Keratinocyte (primary cell): ENCODE data around the gene MBP. TPM values are rescaled to one million over a fixed set of nuclear protein-coding genes. Genes with fewer than 3 reads are reported as not detected.

Experiments used
- DNase-seq: peaks from one replicate; pipeline ENCODE4 v3.0.0-alpha.2; 2011; ENCODE audit warnings: low read depth, missing footprints, low spot score
- FAIRE-seq: peaks from 2 replicates; lab custom pipeline; 2011; peaks lifted over from hg19 to GRCh38; lab: Jason Lieb, UNC
- H2AFZ ChIP-seq: 2 replicates; pipeline ENCODE4 v1.6.0; 2012; ENCODE audit warnings: low read length, control low read depth, inconsistent platforms; ENCODE audit not compliant: control insufficient read depth
- H3K27ac ChIP-seq: 2 replicates; pipeline ENCODE4 v1.5.1; 2011; ENCODE audit warnings: low read length; ENCODE audit not compliant: control insufficient read depth, insufficient read depth
- H3K27me3 ChIP-seq: 3 replicates; pipeline ENCODE4 v1.6.0; 2011; ENCODE audit warnings: low read length; ENCODE audit not compliant: control insufficient read depth, insufficient read depth; ENCODE audit errors: extremely low read depth
- H3K36me3 ChIP-seq, 2 experiments: 2 replicates in 1 of 2; 3 replicates in 1 of 2; pipeline ENCODE4 v1.5.1; 2011; ENCODE audit warnings: low read length in 2 of 2, mild to moderate bottlenecking in 1 of 2; ENCODE audit not compliant: control insufficient read depth in 2 of 2, insufficient read depth in 2 of 2; ENCODE audit errors: extremely low read depth in 1 of 2
- H3K4me1 ChIP-seq: 3 replicates; pipeline ENCODE4 v1.5.1; 2011; ENCODE audit warnings: low read length; ENCODE audit not compliant: control insufficient read depth, insufficient read depth; ENCODE audit errors: extremely low read depth
- H3K4me2 ChIP-seq: 3 replicates; pipeline ENCODE4 v1.6.0; 2011; ENCODE audit warnings: low read depth, low read length; ENCODE audit not compliant: control insufficient read depth, insufficient read depth; ENCODE audit errors: extremely low read depth
- H3K4me3 ChIP-seq, 3 experiments: fragments of 200-600 bp in 1 of 3; sonication (generic) in 1 of 3; 2 replicates in 2 of 3; 3 replicates in 1 of 3; pipeline ENCODE4 v1.5.1; 2011 to 2016; ENCODE audit warnings: low read length in 3 of 3, mild to moderate bottlenecking in 3 of 3, control low read depth in 2 of 3, inconsistent platforms in 1 of 3, low read depth in 1 of 3, mixed read lengths in 1 of 3, mixed run types in 1 of 3, moderate library complexity in 1 of 3; ENCODE audit not compliant: control insufficient read depth in 2 of 3, insufficient read depth in 2 of 3; ENCODE audit errors: extremely low read depth in 1 of 3
- H3K79me2 ChIP-seq: 2 replicates; pipeline ENCODE4 v1.6.0; 2012; ENCODE audit warnings: low read length; ENCODE audit not compliant: control insufficient read depth, insufficient read depth
- H3K9ac ChIP-seq: 3 replicates; pipeline ENCODE4 v1.6.0; 2011; ENCODE audit warnings: low read length; ENCODE audit not compliant: control insufficient read depth, insufficient read depth; ENCODE audit errors: extremely low read depth
- H3K9me1 ChIP-seq: 3 replicates; pipeline ENCODE4 v1.6.0; 2011; ENCODE audit warnings: low read length; ENCODE audit not compliant: control insufficient read depth, insufficient read depth; ENCODE audit errors: extremely low read depth
- H3K9me3 ChIP-seq: 2 replicates; pipeline ENCODE4 v1.5.1; 2012; ENCODE audit warnings: low read depth, low read length; ENCODE audit not compliant: control insufficient read depth
- H4K20me1 ChIP-seq: 3 replicates; pipeline ENCODE4 v1.6.0; 2011; ENCODE audit warnings: low read length; ENCODE audit not compliant: control insufficient read depth, insufficient read depth; ENCODE audit errors: extremely low read depth
- EZH2 ChIP-seq: IDR thresholded peaks from one replicate; pipeline ENCODE4 v1.6.1; 2012; ENCODE audit warnings: inconsistent platforms, mild to moderate bottlenecking, low read length, moderate library complexity
- dilution Hi-C: fragments of 300-500 bp; cut with MboI; formaldehyde crosslinking; loops from one replicate; pipeline ENCODE4 v1.7.0; 2020; ENCODE audit warnings: low sequenced_read_pairs; ENCODE audit not compliant: extremely low pct_ligation_motif_present
- polyA plus RNA-seq, 5 experiments: library from polyadenylated mRNA; depleted of rRNA in 3 of 5; stranded (reverse) in 3 of 5; stranded (forward) in 1 of 5; unstranded in 1 of 5; fragments of >200 nt; gene quantifications; 1 replicate in 1 of 5; 2 replicates in 3 of 5; 3 replicates in 1 of 5; pipeline versions ENCODE4 v1.2.1 to v1.2.3, GENCODE V29; 2011 to 2012; ENCODE audit warnings: missing spikeins in 2 of 5, low read depth in 1 of 5, low replicate concordance in 1 of 5
- TF ChIP-seq, protein P1 (sequence below), 3 experiments: IDR thresholded peaks in 1 of 3; conservative IDR thresholded peaks in 1 of 3; optimal IDR thresholded peaks in 1 of 3; 2 replicates in 2 of 3; 3 replicates in 1 of 3; pipeline versions ENCODE3 to v1.5.1; 2011; ENCODE audit warnings: low read length in 3 of 3, mild to moderate bottlenecking in 3 of 3, moderate library complexity in 2 of 3, control low read depth in 1 of 3, inconsistent platforms in 1 of 3; ENCODE audit not compliant: insufficient read depth in 2 of 3; ENCODE audit errors: extremely low read depth in 1 of 3

The MBP gene
- polyA plus RNA-seq, 1 donor (not counting 4 experiments of a cell fraction or from before 2014, with no cell fraction given): 38.7 TPM

DNA sequence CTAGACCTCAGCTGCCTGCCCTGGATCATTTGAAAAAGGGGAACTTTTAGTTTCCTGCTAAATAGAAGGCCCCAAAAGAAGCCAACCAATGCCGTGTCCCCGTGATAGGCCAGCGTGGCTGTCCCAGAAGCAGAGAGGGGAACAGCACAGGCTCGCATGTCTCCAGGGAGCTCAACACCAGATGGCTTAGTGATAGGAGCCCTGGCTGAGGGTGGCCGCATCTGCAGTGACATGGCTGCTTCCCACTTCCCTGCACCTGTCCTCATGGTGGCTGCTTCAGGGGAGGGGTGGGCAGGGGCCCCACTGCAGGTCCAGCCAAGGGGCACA lies 79.6 kb downstream of the MBP start:
- Histone ChIP-seq H2AFZ (no peak overlapping the region), H3K36me3 (peaks cover 8 to 10% of the 10 kb centered on the region in 2 experiments)

DNA sequence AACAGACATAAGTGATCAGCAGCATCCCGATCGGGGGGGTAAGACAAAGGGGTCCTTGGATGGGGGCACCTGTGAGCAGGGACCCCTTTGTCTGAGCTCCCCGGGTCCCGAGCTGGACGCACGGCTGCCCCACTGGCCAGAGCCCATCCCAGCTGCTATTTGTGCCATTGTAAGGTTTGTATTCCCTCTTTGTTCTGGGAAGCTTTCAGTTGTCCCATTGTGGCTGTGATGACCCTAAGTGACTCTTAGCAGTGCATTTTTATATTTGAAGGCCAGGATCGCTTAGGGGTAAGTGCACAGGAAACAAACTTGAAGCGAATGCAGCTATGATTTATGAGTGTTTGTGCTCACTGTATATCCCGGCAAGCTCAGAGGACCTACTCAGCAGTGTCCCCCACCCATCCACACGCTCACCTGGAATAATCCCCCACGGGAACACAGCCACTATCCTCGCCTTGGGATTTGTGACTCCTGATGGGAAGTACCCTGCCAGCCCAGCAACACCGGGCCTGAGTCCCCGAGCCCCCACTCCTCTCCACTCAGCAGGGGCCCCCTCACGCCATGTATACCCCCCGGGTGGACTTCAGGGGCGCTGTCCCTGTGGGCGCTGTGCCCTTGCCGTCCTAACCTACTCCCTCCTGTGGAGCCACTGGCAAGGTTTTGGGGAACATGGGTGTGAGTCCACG lies 80.1 kb downstream of the MBP start:
- DNase-seq (no peak), FAIRE-seq (no peak)
- TF ChIP-seq, protein P1, sequence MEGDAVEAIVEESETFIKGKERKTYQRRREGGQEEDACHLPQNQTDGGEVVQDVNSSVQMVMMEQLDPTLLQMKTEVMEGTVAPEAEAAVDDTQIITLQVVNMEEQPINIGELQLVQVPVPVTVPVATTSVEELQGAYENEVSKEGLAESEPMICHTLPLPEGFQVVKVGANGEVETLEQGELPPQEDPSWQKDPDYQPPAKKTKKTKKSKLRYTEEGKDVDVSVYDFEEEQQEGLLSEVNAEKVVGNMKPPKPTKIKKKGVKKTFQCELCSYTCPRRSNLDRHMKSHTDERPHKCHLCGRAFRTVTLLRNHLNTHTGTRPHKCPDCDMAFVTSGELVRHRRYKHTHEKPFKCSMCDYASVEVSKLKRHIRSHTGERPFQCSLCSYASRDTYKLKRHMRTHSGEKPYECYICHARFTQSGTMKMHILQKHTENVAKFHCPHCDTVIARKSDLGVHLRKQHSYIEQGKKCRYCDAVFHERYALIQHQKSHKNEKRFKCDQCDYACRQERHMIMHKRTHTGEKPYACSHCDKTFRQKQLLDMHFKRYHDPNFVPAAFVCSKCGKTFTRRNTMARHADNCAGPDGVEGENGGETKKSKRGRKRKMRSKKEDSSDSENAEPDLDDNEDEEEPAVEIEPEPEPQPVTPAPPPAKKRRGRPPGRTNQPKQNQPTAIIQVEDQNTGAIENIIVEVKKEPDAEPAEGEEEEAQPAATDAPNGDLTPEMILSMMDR (optimal IDR thresholded peaks at IDR 0.05 in 1 of 3, IDR thresholded peaks at IDR 0.05 in 1 of 3, conservative IDR thresholded peaks at IDR 0.05 in 1 of 3; ENCODE audit: extremely low read depth in 1 of 3, insufficient read depth in 2 of 3, low read length in 3 of 3): no peak
- TF ChIP-seq EZH2: no peak
- Histone ChIP-seq H2AFZ (no peak overlapping the region), H3K79me2 (peaks cover 54% of the 10 kb centered on the region), H3K4me2 (no peak overlapping the region), H4K20me1 (peaks cover 2% of the 10 kb centered on the region), H3K4me1 (peaks cover 16% of the 10 kb centered on the region), H3K9me1 (no peaks in the 10 kb centered on the region), H3K9ac (no peak overlapping the region), H3K27ac (no peak overlapping the region), H3K27me3 (no peaks in the 10 kb centered on the region), H3K36me3 (peaks cover 11 to 12% of the 10 kb centered on the region in 2 experiments), H3K9me3 (no peaks in the 10 kb centered on the region), H3K4me3 (no peak overlapping the region)
- dilution Hi-C loops: no loop called here

More for the DNA sequence above, 79.6 kb downstream of the MBP start:
- Histone ChIP-seq H3K79me2 (peaks cover 55% of the 10 kb centered on the region), H4K20me1 (peaks cover 2% of the 10 kb centered on the region), H3K9ac (no peak overlapping the region), H3K27ac (no peak overlapping the region), H3K4me2 (no peak overlapping the region), H3K9me3 (no peaks in the 10 kb centered on the region), H3K9me1 (no peaks in the 10 kb centered on the region), H3K4me3 (no peak overlapping the region), H3K27me3 (no peaks in the 10 kb centered on the region), H3K4me1 (peaks cover 17% of the 10 kb centered on the region)
- TF ChIP-seq, protein P1 (optimal IDR thresholded peaks at IDR 0.05 in 1 of 3, IDR thresholded peaks at IDR 0.05 in 1 of 3, conservative IDR thresholded peaks at IDR 0.05 in 1 of 3; ENCODE audit: extremely low read depth in 1 of 3, insufficient read depth in 2 of 3, low read length in 3 of 3): no peak
- TF ChIP-seq EZH2: no peak
- dilution Hi-C loops: no loop called here
- FAIRE-seq: no peak
- DNase-seq: no peak
